Gastrocnemius medialis (tissue), 4 donors: ENCODE data around the gene KRT79.

Experiments
- CTCF ChIP-seq, 5 experiments: fragments of 450-650 bp in 3 of 5; fragments of 200-600 bp in 2 of 5; sonication (generic) in 2 of 5; IDR thresholded peaks in 4 of 5; conservative IDR thresholded peaks in 1 of 5; 1 replicate in 4 of 5; 2 replicates in 1 of 5; pipeline ENCODE4 v1.5.1; 2016 to 2019; ENCODE audit warnings: antibody characterized with exemption in 5 of 5, mild to moderate bottlenecking in 3 of 5, moderate library complexity in 3 of 5
- POLR2A ChIP-seq, 2 donors: fragments of 450-650 bp; IDR thresholded peaks; one replicate each; pipeline ENCODE4 v1.6.1; 2017; ENCODE audit warnings: antibody characterized with exemption in 2 of 2, mild to moderate bottlenecking in 2 of 2, moderate library complexity in 2 of 2

- no peak for TF ChIP-seq CTCF (IDR thresholded peaks at IDR 0.05 in 4 of 5, conservative IDR thresholded peaks at IDR 0.05 in 1 of 5)
- no peak for TF ChIP-seq POLR2A (IDR thresholded peaks at IDR 0.05)
Measured at GRCh38 chr12:52876372-52876771, 42.3 kb upstream of the KRT79 start.
